KBM-7 (cell line): ENCODE measurements around the gene GTF3C1.
"Not testable (repeated sequence)": the region's sequence is repeated elsewhere in the genome, so short reads cannot be mapped to it uniquely, and the experiment has no call there.

ENCODE experiments used
- DNase-seq: peaks from one replicate; pipeline ENCODE4 v3.0.0-alpha.2; 2015
- in situ Hi-C: fragments of 300-500 bp; cut with MboI; formaldehyde crosslinking; loops from 2 replicates; pipeline ENCODE4 v1.14.3; 2020; ENCODE audit warnings: low sequenced_read_pairs, low pct_unique_long_range_greater_than_20kb, mixed read lengths

GTF3C1 gene

DNA sequence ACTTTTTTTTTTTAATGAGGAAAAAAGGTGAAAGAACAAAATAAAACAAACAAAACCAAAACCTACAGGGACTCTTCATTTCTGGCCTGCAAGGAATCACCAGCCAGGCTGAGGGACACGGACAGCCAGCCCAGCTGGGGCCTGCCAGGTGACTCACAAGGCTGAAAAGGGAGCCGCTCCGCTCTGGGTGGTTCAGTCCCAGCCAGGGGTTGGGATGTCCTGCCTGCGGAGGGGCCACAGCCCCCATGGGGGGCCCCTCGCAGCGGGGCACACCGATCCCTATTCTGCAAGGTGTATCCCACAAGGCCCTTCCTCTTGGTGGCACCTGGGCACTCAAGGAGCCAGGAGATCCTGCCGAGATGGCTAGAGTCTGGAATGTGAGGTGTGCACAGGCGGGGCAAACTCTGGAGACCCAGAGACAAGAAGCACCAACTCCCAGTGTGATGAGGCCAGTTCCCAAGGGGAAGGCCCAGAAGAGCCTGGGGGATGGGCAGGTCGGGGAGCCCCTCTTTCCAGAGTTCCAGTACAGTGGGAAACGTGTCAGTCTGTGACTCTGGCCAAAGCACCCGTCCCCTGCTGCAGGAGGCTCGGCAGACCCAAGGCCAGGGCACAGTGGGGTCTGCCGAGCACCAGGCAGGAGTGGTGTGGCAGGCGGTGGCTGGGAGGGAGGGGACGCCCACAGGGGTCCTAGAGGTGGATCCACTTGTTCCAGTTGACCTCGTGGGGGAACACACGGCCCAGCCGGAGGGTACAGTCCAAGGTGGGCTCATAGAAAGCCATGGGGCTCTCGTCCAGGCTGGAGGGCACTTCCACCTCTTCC is 88.8 kb downstream of the GTF3C1 start:
- DNase-seq, result no peak
- in situ Hi-C loops, result no loop called here

DNA sequence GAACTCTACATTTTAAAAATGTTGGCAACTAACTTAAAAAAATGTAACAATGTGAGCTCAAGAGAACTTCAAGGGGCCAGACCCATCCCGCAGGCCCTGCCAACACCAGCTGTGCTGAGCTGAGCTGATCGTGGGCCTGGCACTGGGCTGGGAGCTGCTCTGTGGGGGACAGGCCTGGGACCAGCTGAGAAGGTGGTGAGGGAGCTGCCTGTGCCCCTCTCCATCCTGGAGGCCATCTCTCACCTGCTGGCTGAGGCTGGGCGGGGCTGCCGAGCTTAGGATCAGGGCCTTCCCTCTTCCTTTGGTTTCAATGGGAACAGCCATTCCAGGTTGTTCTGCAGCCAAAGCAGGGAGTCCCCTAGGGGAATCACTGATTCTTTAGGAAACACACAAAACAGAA is 89.5 kb downstream of the GTF3C1 start:
- no peak for DNase-seq
- in situ Hi-C loops, result no loop called here

DNA sequence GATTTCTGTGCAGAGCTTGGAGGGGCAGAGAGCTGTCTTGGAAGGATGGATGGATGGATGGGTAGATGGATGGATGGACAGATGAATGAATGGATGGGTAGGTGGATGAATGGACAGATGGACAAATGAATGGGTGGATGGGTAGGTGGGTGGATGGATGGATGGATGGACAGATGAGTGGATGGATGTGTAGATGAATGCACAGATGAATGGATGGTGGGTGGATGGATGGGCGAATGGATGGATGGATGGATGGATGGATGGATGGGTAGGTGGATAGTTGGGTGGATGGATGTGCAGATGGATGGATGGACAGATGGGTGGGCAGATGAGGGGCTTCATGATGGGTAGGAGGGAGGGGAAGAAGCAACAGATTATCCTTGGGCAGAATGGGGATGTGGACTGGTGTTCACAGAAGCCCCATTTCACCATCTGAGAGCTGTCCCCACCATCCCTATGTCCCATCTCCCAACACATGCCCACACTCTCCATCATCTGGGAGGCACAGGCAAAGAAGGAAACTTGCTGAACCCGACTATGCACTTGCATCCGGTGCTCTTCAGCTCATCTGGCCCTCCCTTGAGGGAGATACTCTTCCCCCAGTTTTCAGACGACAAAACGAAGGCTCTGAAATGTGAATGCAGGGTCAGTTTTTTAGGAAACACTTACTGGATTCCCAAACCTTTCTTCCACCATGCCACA is 90.6 kb downstream of the GTF3C1 start:
- DNase-seq, result no peak
- in situ Hi-C loops, result no loop called here

DNA sequence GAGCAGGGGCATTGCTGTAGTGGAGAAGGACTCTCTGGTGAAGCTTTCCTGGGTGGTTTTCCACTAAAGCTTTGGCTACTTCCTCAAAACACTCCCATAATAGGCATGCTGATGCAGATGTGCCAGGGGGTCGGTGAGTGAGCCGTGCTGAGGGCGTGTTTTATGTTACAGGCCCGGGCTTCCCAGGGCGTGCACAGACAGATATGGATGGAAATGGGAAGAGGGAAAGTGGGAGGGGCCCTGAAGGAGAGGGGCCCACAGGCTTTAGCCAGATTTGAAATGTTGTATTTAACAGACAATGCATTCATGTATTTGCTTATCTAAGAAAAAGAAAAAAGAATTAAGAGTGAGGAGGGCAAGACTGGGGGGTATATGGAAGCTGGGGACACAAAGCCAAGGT is 91.5 kb downstream of the GTF3C1 start:
- in situ Hi-C loops, result no loop called here
- DNase-seq, result peak; percentile 45

DNA sequence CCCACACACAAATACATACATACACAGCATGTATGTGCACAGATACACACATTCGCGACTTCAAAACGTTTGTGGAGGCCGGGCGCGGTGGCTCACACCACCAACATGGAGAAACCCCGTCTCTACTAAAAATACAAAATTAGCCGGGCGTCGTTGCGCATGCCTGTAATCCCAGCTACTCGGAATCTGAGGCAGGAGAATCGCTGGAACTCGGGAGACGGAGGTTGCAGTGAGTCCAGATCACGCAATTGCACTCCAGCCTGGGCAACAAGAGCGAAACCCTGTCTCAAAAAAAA is 92.2 kb downstream of the GTF3C1 start:
- in situ Hi-C loops, result not testable (repeated sequence)

DNA sequence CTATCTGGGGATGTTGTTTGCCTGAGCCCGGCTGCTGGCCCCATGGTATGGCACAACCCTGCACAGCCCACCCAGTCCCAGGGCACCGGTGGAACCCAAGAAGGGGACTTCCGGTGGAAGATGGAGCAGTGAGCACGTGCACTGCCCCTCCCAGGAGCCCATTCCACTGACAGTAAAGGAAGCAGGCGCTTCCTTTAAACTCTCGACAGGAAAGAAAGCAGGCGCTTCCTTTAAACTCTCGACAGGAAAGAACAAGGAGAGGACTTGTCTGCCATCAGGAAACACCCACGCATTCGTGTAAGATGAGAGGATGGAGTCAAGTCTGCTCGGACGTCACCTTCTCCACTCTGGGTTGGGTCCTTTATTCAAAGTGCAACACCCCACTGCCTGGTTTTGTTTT is 94.0 kb downstream of the GTF3C1 start:
- in situ Hi-C loops, result no loop called here
- DNase-seq, result peak; percentile 67

More for the DNA sequence above, 92.2 kb downstream of the GTF3C1 start:
- not testable (repeated sequence) for DNase-seq

DNA sequence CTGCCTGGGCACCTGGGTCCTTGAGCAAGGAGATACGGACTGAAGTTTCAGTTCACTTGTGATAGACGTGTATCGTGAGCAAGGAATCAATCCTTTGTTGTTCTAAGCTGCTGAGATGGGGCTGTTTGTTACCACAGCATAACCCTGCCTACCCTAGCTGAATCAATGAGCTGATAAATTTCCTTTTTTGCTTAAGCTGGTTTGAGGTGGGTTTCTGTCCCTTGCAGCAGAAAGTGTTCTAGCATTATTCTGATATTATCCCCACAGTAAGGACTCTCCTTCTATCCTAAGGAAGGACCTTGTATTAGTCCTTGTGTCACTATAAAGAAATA is 96.3 kb downstream of the GTF3C1 start:
- no peak for DNase-seq
- in situ Hi-C loops, result no loop called here

DNA sequence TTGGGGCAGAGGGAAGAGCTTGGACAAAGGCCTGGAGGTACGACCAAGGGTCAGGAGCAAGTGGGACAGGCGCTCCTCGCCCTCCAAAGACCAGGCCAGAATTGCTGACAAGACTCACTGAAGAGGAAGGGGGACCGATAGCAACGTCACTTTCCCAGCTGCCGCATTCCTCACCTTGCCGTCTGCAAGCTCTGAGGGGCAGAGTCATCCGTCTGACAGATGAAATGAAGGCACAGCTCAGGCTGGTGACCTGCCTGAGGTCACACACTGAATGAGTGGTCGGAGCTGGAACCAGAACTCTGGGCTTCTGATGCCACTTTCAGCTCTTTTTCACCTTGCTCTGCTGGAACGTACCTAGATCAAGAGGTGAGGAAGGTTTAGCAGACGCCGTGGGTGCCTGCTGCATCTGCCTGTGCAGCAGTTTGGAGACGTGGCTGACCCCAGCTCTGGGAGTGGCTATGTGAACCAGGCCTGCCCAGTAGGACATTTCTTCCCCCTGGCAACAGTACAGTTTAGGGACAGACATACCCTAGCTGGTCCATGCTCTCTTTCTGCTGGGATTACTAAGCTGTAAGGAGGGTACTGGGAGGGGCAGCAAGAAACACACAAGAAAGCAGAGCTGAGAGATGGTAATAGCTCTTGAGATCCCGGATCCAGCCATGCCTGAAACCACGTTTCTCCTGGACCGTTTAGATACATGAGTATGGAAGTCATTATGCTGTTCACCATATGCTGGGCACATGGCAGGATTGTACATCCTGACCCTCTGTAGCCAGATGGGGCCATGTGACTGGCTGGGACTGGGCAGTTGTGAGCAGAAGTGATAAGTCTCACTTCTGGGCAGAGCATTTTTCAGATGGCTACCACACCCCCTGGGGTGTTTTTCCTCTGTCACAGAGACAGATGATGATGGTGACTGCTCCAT is 96.9 kb downstream of the GTF3C1 start:
- in situ Hi-C loops, result no loop called here
- no peak for DNase-seq

DNA sequence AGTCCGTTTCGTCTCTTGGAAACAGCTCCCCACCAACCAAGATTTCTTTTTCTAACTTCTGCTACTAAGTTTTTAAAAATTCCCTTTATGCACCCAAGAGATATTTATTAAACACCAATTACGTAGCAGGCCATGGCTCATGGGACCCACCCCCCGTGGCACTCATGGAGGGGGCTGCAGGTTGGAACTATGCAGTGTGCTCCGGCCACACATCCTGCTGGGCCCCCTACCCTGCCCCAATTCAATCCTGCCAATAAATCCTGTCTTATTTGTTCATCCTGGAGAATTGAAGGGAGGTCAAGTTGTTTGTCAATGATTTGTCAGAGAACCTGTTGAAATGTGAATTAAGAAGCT is 99.5 kb downstream of the GTF3C1 start:
- no peak for DNase-seq

DNA sequence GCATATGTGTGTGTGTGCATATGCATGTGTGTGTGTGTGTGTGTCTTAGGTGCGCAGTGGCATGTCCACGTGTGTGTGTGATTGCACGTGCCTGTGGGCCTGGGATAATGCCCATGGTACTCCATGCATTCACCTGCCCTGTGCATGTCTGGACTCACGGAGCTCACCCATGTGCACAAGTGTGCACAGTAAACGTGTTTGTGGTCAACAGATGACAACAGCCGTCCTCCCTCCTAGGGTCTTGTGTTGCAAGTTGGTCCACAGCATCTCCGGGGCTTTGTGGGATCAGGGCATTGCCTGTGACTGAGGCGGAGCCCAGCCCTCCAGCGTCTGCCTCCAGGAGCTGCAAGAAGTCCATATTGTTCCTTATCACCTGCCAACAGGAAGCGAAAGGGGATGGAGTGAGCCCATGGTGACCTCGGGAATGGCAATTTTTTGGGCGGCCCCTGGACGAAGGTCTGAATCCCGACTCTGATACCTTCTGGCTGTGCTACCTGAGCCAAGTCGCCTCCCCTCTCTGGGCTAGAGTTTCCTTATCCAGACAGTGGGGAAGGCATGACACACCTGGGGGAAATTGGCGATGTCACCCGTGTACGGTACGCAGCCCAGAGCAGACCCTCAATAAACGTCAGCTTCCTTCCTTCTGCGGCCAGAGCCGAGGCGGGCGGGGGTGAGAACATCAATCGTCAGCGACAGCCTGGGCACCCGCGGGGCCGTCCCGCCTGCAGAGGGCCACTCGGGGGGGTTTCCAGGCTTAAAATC is 100.1 kb downstream of the GTF3C1 start:
- in situ Hi-C loops, result loop anchor here (10.0 kb wide), 1 partner anchor 65 kb away; no protein-coding TSS in a partner anchor
- DNase-seq, result peak; percentile 47

More for the DNA sequence above, 99.5 kb downstream of the GTF3C1 start:
- in situ Hi-C loops, result no loop called here

DNA sequence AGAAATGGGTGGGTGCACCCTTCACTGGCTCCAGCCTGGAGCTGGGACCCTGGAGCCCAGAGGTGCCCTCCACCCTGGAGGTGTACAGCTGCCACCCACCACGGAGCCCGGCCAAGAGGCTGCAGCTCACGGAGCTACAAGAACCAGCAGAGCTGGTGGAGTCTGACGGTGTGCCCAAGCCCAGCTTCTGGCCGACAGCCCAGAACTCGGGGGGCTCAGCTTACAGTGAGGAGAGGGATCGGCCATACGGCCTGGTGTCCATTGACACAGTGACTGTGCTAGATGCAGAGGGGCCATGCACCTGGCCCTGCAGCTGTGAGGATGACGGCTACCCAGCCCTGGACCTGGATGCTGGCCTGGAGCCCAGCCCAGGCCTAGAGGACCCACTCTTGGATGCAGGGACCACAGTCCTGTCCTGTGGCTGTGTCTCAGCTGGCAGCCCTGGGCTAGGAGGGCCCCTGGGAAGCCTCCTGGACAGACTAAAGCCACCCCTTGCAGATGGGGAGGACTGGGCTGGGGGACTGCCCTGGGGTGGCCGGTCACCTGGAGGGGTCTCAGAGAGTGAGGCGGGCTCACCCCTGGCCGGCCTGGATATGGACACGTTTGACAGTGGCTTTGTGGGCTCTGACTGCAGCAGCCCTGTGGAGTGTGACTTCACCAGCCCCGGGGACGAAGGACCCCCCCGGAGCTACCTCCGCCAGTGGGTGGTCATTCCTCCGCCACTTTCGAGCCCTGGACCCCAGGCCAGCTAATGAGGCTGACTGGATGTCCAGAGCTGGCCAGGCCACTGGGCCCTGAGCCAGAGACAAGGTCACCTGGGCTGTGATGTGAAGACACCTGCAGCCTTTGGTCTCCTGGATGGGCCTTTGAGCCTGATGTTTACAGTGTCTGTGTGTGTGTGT is 100.9 kb downstream of the GTF3C1 start:
- DNase-seq, result no peak
- in situ Hi-C loops, result loop anchor here (10.0 kb wide), 1 partner anchor 64 kb away; no protein-coding TSS in a partner anchor

DNA sequence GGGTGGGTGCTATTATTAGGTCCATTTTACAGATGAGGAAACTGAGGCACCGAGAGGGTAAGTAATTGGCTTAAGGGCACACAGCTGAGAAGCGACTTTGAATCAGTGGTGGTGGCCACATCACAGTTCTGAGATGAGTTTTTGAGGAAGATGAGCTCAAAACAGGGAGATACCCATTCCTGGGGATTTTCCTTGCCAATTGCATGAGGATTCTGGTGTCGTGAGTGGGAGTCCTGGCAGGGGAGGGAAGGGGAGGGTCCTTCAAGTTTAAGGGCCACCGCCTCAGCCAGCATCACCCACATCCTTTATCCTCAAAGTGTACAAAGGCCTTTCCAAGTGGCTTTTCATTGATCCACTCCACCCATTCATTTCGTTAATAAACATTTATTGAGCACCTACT is 102.4 kb downstream of the GTF3C1 start:
- DNase-seq, result no peak
- in situ Hi-C loops, result loop anchor here (10.0 kb wide), 1 partner anchor 62 kb away; no protein-coding TSS in a partner anchor

DNA sequence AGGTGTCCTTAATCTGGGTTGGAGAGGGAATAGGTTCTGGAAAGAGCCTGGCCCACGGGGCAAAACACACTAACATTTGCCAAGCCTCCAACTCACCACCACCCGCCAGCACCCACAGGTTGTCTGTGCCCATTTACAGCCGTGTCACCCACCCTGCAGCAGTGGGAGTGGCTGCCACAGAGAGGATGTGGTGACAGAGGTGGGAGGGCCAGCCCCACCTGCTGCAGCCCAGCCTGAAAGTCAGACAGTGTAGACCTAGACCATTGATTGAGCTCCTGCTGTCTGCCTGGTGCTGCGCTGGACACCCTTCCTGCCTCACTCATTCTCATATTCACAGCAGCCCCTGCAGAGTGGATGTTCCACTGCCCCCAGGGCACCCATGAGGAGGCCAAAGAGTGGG is 103.0 kb downstream of the GTF3C1 start:
- no peak for DNase-seq
- in situ Hi-C loops, result loop anchor here (10.0 kb wide), 1 partner anchor 62 kb away; no protein-coding TSS in a partner anchor

DNA sequence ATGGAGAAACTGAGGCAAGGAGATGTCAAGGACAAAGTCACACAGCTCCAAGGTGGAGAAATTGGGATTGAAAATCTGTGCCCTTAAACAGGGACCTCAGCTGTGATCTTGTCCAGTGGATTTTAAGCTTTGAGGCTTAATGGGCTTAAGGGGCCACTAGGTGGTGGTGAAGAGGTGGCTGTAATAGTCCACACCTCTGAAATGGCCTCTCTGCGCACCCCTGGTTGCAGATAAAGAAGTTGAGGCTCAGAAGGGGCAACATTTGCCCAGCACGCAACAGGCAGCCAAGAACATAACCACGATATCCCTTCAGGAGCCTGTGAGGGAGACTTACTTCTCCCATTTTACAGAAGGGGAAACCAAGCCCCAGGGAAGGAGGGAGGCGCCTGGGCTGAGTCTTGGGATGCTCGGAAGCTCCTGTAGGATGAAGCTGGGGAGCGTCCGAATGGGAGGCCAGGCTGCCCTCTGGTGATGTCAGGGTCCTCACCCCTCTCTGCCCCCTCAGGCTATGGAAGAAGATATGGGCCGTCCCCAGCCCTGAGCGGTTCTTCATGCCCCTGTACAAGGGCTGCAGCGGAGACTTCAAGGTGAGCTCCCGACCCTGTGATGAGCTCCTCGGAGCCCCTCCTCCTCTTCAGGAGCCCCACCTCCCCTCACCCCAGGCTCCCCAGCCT is 104.1 kb downstream of the GTF3C1 start:
- no peak for DNase-seq
- in situ Hi-C loops, result loop anchor here (10.0 kb wide), 1 partner anchor 61 kb away; no protein-coding TSS in a partner anchor

DNA sequence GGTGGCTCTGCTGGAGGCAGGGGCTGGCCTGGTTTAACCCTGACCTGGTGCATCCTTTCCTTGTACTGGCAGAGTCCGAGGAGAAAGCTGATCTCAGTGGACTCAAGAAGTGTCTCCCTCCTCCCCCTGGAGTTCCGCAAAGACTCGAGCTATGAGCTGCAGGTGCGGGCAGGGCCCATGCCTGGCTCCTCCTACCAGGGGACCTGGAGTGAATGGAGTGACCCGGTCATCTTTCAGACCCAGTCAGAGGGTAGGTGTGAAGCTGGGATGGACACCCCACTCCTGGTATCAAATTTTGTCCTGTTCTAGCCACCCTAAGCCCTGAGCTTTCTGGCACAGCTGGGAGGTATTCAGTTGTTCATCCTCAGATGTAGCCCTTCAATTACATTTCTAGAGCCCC is 105.2 kb downstream of the GTF3C1 start:
- in situ Hi-C loops, result loop anchor here (10.0 kb wide), 1 partner anchor 60 kb away; no protein-coding TSS in a partner anchor
- no peak for DNase-seq

DNA sequence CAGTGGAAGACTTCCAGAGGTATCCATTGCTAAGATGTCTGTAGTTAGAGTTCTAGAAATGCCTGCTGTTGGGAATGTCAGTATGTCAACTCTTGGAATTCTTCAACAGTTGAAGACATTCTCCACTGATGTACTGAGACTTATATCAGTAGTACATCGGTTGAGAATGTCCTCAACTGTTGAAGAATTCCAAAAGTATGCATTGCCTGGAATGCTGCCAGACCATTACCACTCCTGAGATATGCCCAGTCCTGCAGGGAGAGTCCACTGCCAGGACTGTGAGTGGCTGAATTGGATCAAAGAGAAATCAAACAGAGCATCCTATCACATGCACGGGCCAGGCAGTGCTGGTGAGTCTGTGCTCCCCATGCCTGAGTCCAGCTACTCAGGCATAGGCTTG is 105.7 kb downstream of the GTF3C1 start:
- in situ Hi-C loops, result loop anchor here (10.0 kb wide), 1 partner anchor 59 kb away; no protein-coding TSS in a partner anchor
- no peak for DNase-seq

DNA sequence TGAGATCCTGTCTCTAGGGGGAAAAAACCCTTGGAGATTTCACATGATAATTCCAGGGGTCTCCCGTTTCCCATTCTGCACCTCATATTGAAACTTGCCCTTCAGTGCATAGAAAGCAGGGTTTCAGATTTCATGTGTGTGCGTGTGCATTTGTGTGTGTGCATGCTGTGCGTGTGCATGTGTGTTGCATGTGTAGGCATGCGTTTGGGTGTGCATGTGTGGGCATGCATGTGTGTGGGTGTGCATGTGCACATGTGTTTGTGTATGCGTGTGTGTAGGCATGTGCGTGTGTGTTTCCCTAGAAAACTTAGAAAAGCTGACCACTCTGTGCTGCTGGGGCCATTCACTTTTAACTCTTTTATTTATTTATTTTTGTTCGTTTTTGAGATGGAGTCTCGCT is 107.7 kb downstream of the GTF3C1 start:
- in situ Hi-C loops, result loop anchor here (10.0 kb wide), 1 partner anchor 57 kb away; no protein-coding TSS in a partner anchor
- no peak for DNase-seq
